K562 (cell line): Measurements from ENCODE around the gene SERPINE2. TPM values are rescaled to one million over a fixed set of nuclear protein-coding genes. Genes with fewer than 3 reads are reported as not detected.

Experiments
- CCAR2 ChIP-seq: fragments of 200-400 bp; formaldehyde crosslinking; IDR thresholded peaks from 2 replicates; pipeline ENCODE4 v1.6.1; 2017; ENCODE audit warnings: mild to moderate bottlenecking, low read depth, low read length
- EHMT2 ChIP-seq: fragments of 450-650 bp; IDR thresholded peaks from 2 replicates; pipeline ENCODE4 v1.6.1; 2018; ENCODE audit warnings: antibody characterized with exemption
- ESRRA ChIP-seq: fragments of 450-650 bp; IDR thresholded peaks from 2 replicates; pipeline ENCODE4 v1.6.1; 2014; ENCODE audit warnings: low read depth, mild to moderate bottlenecking, moderate library complexity, borderline replicate concordance
- FIP1L1 ChIP-seq: fragments of 200-400 bp; formaldehyde crosslinking; IDR thresholded peaks from 2 replicates; pipeline ENCODE4 v1.6.1; 2018; ENCODE audit warnings: mild to moderate bottlenecking, low read depth, low read length; ENCODE audit not compliant: poor library complexity, severe bottlenecking
- KLF1 ChIP-seq: fragments of 450-650 bp; IDR thresholded peaks from 2 replicates; pipeline ENCODE4 v1.6.1; 2016; ENCODE audit warnings: missing genetic modification characterization, missing compliant biosample characterization
- MCM5 ChIP-seq: fragments of 450-650 bp; IDR thresholded peaks from 2 replicates; pipeline ENCODE4 v1.6.1; 2016; ENCODE audit warnings: low read depth
- MIER1 ChIP-seq: fragments of 450-650 bp; IDR thresholded peaks from 2 replicates; pipeline ENCODE4 v1.6.1; 2016; ENCODE audit warnings: antibody characterized with exemption, mild to moderate bottlenecking, low read depth
- NBN ChIP-seq: fragments of 450-650 bp; IDR thresholded peaks from 2 replicates; pipeline ENCODE4 v1.6.1; 2016; ENCODE audit warnings: low read depth, mild to moderate bottlenecking
- NFIC ChIP-seq: fragments of 450-650 bp; IDR thresholded peaks from 2 replicates; pipeline ENCODE4 v1.6.1; 2017; ENCODE audit warnings: mild to moderate bottlenecking, inconsistent platforms
- NR3C1 ChIP-seq: sonication (generic); formaldehyde crosslinking; IDR thresholded peaks from 2 replicates; pipeline ENCODE4 v1.8.1; 2022; ENCODE audit warnings: missing genetic modification reagents
- POLR3A ChIP-seq: IDR thresholded peaks from 2 replicates; pipeline ENCODE4 v1.6.1; 2011; ENCODE audit warnings: borderline replicate concordance, mild to moderate bottlenecking, moderate library complexity; ENCODE audit not compliant: insufficient read length, insufficient read depth; ENCODE audit errors: extremely low read depth
- SP2 ChIP-seq: IDR thresholded peaks from 2 replicates; pipeline ENCODE4 v1.6.1; 2011; ENCODE audit warnings: mild to moderate bottlenecking, low read depth, low read length, moderate library complexity; ENCODE audit not compliant: poor library complexity, severe bottlenecking; ENCODE audit errors: extremely low read depth
- TEAD1 ChIP-seq, 2 experiments: fragments of 450-650 bp in 1 of 2; sonication (generic) in 1 of 2; formaldehyde crosslinking; IDR thresholded peaks; 2 replicates each; pipeline versions ENCODE4 v1.4.0 to v1.8.0; 2020 to 2022; ENCODE audit warnings: mild to moderate bottlenecking in 2 of 2, missing genetic modification reagents in 1 of 2
- YBX1 ChIP-seq: fragments of 450-650 bp; IDR thresholded peaks from 2 replicates; pipeline ENCODE4 v1.7.1; 2016; ENCODE audit warnings: mild to moderate bottlenecking
- ZNF212 ChIP-seq: fragments of 450-650 bp; formaldehyde crosslinking; IDR thresholded peaks from 2 replicates; pipeline ENCODE4 v1.4.0; 2020; ENCODE audit warnings: mild to moderate bottlenecking
- ZNF436 ChIP-seq: fragments of 250-450, 450-650 bp; sonication (Bioruptor Pico); formaldehyde crosslinking; IDR thresholded peaks from 2 replicates; pipeline ENCODE4 v1.7.0; 2020; ENCODE audit warnings: mild to moderate bottlenecking
- polyA plus RNA-seq, 8 experiments: library from polyadenylated mRNA; depleted of rRNA in 4 of 8; stranded (reverse) in 5 of 8; unstranded in 3 of 8; fragments of >200 nt; fragmentation: Nextera tagmentation in 2 of 8; fragmentation: Illumina TruSeq in 1 of 8; extraction: Ambion mirVana in 2 of 8; extraction: Trizol in 1 of 8; gene quantifications; 2 replicates each; pipeline versions ENCODE4 v1.2.1 to v1.2.3, GENCODE V29; 2011 to 2014; ENCODE audit warnings: inconsistent platforms in 1 of 8, missing spikeins in 1 of 8
- total RNA-seq, 7 experiments: library from RNA; depleted of rRNA in 6 of 7; stranded (reverse); fragments of >200 nt in 6 of 7; fragmentation: Illumina TruSeq in 2 of 7; extraction: Trizol in 2 of 7; gene quantifications; 2 replicates each; pipeline versions ENCODE4 v1.2.1 to v1.2.3, GENCODE V29; 2011 to 2021; ENCODE audit warnings: low replicate concordance in 1 of 7
- TF ChIP-seq, protein P1 (sequence below): sonication (generic); formaldehyde crosslinking; IDR thresholded peaks from 2 replicates; pipeline ENCODE4 v1.9.0; 2022; ENCODE audit warnings: mild to moderate bottlenecking, missing genetic modification reagents
- TF ChIP-seq, protein P2 (sequence below): fragments of 250-450 bp; sonication (Bioruptor Pico); IDR thresholded peaks from 2 replicates; pipeline ENCODE4 v1.5.0; 2021
- TF ChIP-seq, protein P3 (sequence below): IDR thresholded peaks from 3 replicates; pipeline ENCODE4 v1.6.1; 2011; ENCODE audit warnings: borderline replicate concordance, mild to moderate bottlenecking, moderate library complexity; ENCODE audit not compliant: insufficient read length; ENCODE audit errors: extremely low read depth
- TF ChIP-seq, protein P4 (sequence below): sonication (generic); formaldehyde crosslinking; IDR thresholded peaks from 2 replicates; pipeline ENCODE4 v1.8.0; 2022; ENCODE audit warnings: missing genetic modification reagents, mild to moderate bottlenecking, moderate library complexity, borderline replicate concordance
- TF ChIP-seq, protein P5 (sequence below): fragments of 250-450 bp; sonication (Bioruptor Pico); IDR thresholded peaks from 2 replicates; pipeline ENCODE4 v1.8.0; 2021; ENCODE audit warnings: mild to moderate bottlenecking, moderate library complexity

The SERPINE2 gene
- total and polyA plus RNA-seq, 9 of the 15 experiments (the other 6 are each of a cell fraction or from before 2014, with no cell fraction given), result 0.03 to 0.16 (median 0.13) TPM; not detected in 6

DNA sequence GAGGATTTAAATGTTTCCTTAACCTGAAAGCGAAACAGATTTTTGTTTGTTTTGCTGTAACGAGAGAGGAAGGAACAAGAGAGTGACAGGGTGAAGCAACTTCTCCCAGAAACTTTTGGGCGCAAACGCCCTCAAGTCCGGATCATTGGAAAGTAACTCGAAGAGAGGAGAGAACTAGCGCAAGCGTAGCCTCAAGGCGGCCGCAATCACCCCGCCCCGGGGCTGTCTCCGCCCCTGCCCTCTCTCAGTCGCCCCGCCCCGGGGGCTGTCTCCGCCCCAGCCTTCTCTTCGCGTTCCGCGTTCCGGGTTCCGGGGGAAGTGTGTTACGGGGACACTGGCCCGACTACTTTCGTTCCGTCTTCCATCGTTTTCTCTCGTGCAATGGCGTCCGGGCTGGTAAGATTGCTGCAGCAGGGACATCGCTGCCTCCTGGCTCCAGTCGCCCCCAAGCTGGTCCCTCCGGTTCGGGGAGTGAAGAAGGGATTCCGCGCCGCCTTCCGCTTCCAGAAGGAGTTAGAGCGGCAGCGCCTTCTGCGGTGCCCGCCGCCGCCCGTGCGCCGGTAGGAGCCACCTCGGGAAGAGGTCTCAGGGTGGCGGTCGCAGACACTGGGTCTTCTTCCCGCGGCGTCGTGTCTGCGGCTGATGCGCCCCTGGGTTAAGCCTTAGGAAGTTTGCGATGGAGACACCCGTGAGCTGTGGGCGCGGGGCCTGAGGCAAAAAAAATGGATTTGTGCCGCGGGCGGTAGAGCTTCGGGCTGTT lies 81.8 kb downstream of the SERPINE2 start, which contains the start of gene MRPL44 (continued):
- TF ChIP-seq SP2 (no peak), POLR3A (no peak), YBX1 (no peak), ZNF436 (no peak), KLF1 (tag) (no peak), CCAR2 (no peak), ESRRA (0 out of 2 replicates have a peak, but pooled peaks have one; percentile 45), EHMT2 (peak; percentile 66; the same call in 1 of the 2 replicates), ZNF212 (CRISPR knock-in tag) (no peak), MIER1 (no peak), FIP1L1 (peak; percentile 41), TEAD1 (CRISPR knock-in tag; IDR thresholded peaks at IDR 0.05) (peak; percentile 68 to 86; a peak in 2 of 4 replicates), NFIC (peak; percentile 51), NBN (peak; percentile 89), NR3C1 (CRISPR knock-in tag) (no peak), MCM5 (no peak)
- TF ChIP-seq, protein P1, sequence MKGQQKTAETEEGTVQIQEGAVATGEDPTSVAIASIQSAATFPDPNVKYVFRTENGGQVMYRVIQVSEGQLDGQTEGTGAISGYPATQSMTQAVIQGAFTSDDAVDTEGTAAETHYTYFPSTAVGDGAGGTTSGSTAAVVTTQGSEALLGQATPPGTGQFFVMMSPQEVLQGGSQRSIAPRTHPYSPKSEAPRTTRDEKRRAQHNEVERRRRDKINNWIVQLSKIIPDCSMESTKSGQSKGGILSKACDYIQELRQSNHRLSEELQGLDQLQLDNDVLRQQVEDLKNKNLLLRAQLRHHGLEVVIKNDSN (CRISPR knock-in tag), result no peak
- TF ChIP-seq, protein P2, sequence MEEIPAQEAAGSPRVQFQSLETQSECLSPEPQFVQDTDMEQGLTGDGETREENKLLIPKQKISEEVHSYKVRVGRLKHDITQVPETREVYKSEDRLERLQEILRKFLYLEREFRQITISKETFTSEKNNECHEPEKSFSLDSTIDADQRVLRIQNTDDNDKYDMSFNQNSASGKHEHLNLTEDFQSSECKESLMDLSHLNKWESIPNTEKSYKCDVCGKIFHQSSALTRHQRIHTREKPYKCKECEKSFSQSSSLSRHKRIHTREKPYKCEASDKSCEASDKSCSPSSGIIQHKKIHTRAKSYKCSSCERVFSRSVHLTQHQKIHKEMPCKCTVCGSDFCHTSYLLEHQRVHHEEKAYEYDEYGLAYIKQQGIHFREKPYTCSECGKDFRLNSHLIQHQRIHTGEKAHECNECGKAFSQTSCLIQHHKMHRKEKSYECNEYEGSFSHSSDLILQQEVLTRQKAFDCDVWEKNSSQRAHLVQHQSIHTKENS, result no peak
- TF ChIP-seq, protein P3, sequence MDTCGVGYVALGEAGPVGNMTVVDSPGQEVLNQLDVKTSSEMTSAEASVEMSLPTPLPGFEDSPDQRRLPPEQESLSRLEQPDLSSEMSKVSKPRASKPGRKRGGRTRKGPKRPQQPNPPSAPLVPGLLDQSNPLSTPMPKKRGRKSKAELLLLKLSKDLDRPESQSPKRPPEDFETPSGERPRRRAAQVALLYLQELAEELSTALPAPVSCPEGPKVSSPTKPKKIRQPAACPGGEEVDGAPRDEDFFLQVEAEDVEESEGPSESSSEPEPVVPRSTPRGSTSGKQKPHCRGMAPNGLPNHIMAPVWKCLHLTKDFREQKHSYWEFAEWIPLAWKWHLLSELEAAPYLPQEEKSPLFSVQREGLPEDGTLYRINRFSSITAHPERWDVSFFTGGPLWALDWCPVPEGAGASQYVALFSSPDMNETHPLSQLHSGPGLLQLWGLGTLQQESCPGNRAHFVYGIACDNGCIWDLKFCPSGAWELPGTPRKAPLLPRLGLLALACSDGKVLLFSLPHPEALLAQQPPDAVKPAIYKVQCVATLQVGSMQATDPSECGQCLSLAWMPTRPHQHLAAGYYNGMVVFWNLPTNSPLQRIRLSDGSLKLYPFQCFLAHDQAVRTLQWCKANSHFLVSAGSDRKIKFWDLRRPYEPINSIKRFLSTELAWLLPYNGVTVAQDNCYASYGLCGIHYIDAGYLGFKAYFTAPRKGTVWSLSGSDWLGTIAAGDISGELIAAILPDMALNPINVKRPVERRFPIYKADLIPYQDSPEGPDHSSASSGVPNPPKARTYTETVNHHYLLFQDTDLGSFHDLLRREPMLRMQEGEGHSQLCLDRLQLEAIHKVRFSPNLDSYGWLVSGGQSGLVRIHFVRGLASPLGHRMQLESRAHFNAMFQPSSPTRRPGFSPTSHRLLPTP, result no peak
- TF ChIP-seq, protein P4, sequence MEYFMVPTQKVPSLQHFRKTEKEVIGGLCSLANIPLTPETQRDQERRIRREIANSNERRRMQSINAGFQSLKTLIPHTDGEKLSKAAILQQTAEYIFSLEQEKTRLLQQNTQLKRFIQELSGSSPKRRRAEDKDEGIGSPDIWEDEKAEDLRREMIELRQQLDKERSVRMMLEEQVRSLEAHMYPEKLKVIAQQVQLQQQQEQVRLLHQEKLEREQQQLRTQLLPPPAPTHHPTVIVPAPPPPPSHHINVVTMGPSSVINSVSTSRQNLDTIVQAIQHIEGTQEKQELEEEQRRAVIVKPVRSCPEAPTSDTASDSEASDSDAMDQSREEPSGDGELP (CRISPR knock-in tag), result peak; percentile 73; the same call in 1 of the 2 replicates
- TF ChIP-seq, protein P5, sequence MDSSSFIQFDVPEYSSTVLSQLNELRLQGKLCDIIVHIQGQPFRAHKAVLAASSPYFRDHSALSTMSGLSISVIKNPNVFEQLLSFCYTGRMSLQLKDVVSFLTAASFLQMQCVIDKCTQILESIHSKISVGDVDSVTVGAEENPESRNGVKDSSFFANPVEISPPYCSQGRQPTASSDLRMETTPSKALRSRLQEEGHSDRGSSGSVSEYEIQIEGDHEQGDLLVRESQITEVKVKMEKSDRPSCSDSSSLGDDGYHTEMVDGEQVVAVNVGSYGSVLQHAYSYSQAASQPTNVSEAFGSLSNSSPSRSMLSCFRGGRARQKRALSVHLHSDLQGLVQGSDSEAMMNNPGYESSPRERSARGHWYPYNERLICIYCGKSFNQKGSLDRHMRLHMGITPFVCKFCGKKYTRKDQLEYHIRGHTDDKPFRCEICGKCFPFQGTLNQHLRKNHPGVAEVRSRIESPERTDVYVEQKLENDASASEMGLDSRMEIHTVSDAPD (CRISPR knock-in tag), result no peak
